GM18498 (cell line): ENCODE data around the gene CAMKMT.
"Not testable (repeated sequence)": the region's sequence is repeated elsewhere in the genome, so short reads cannot be mapped to it uniquely, and the experiment has no call there.

Source experiments
- ATAC-seq: cut with Tn5 transposase; IDR thresholded peaks from one replicate; pipeline ENCODE4 v1.9.1; 2021; ENCODE audit warnings: mild to moderate bottlenecking, moderate library complexity; ENCODE audit not compliant: unreplicated experiment

Gene CAMKMT

GRCh38 chr2:44358503-44358902 is 3.2 kb upstream of the CAMKMT start:
- peak; percentile 23 for ATAC-seq

GRCh38 chr2:44360749-44361329 is 908 bp upstream of the CAMKMT start:
- ATAC-seq = no peak

- ATAC-seq = peak; percentile 23
Observed at GRCh38 chr2:44362207-44363015, 664 bp downstream of the CAMKMT start.

- no peak for ATAC-seq
Observed at GRCh38 chr2:44364604-44365003, 2.9 kb downstream of the CAMKMT start.

- ATAC-seq = no peak
Observed at GRCh38 chr2:44367591-44367990, 5.8 kb downstream of the CAMKMT start.

- ATAC-seq = no peak
Observed at GRCh38 chr2:44369392-44369791, 7.6 kb downstream of the CAMKMT start.

- no peak for ATAC-seq
Observed at GRCh38 chr2:44371445-44371844, 9.7 kb downstream of the CAMKMT start.

- ATAC-seq = no peak
Observed at GRCh38 chr2:44372246-44372645, 10.5 kb downstream of the CAMKMT start.

- ATAC-seq = no peak
Observed at GRCh38 chr2:44377486-44377885, 15.7 kb downstream of the CAMKMT start.

- ATAC-seq = not testable (repeated sequence)
Observed at GRCh38 chr2:44385226-44385625, 23.5 kb downstream of the CAMKMT start.

- ATAC-seq = no peak
Observed at GRCh38 chr2:44388877-44389276, 27.1 kb downstream of the CAMKMT start.

- ATAC-seq = no peak
Observed at GRCh38 chr2:44389895-44390294, 28.1 kb downstream of the CAMKMT start.

GRCh38 chr2:44392338-44392943 is 30.7 kb downstream of the CAMKMT start:
- no peak for ATAC-seq

- ATAC-seq = no peak
Observed at GRCh38 chr2:44397447-44398175, 35.9 kb downstream of the CAMKMT start.

- no peak for ATAC-seq
Observed at GRCh38 chr2:44398243-44398897, 36.6 kb downstream of the CAMKMT start.

- no peak for ATAC-seq
Observed at GRCh38 chr2:44420725-44421124, 59.0 kb downstream of the CAMKMT start.

- ATAC-seq = no peak
Observed at GRCh38 chr2:44424211-44424610, 62.5 kb downstream of the CAMKMT start.

GRCh38 chr2:44429034-44429433 is 67.3 kb downstream of the CAMKMT start:
- no peak for ATAC-seq

GRCh38 chr2:44430342-44430741 is 68.6 kb downstream of the CAMKMT start:
- no peak for ATAC-seq

GRCh38 chr2:44433895-44434294 is 72.1 kb downstream of the CAMKMT start:
- ATAC-seq = no peak

GRCh38 chr2:44441200-44441599 is 79.5 kb downstream of the CAMKMT start:
- ATAC-seq = no peak
